ENCODE results near the gene RNF222.

Gene RNF222

GRCh38 chr17:8421571-8421970 is 23.9 kb upstream of the RNF222 start:
- no peak for DNase-seq
- H3K36me3 Mint-ChIP-seq, result peaks cover 1 to 3% of the 10 kb centered on the region in 2 donors
- no peak overlapping the region for H3K27ac Mint-ChIP-seq
- H3K4me1 Mint-ChIP-seq, result no peaks in the 10 kb centered on the region
- H3K27me3 Mint-ChIP-seq, result peaks cover 51 to 62% of the 10 kb centered on the region in 2 donors
- no peak overlapping the region for H3K4me3 Mint-ChIP-seq
- no peak for ATAC-seq (replicated peaks)
- no peaks in the 10 kb centered on the region for H3K9me3 Mint-ChIP-seq

GRCh38 chr17:8420041-8420934 is 22.7 kb upstream of the RNF222 start:
- ATAC-seq (replicated peaks) (peak; percentile 54 to 58), DNase-seq (no peak)
- H3K9me3 Mint-ChIP-seq, result no peaks in the 10 kb centered on the region
- no peak overlapping the region for H3K4me3 Mint-ChIP-seq
- H3K27me3 Mint-ChIP-seq, result peaks cover 55 to 72% of the 10 kb centered on the region in 2 donors
- no peak overlapping the region for H3K27ac Mint-ChIP-seq
- H3K36me3 Mint-ChIP-seq, result peaks cover 1 to 3% of the 10 kb centered on the region in 2 donors
- no peaks in the 10 kb centered on the region for H3K4me1 Mint-ChIP-seq

- Mint-ChIP-seq H3K4me3 (no peak overlapping the region), H3K9me3 (no peaks in the 10 kb centered on the region), H3K27ac (no peak overlapping the region), H3K27me3 (peaks cover 51 to 75% of the 10 kb centered on the region in 2 donors), H3K36me3 (peaks cover 1 to 3% of the 10 kb centered on the region in 2 donors), H3K4me1 (no peaks in the 10 kb centered on the region)
- ATAC-seq (replicated peaks), result no peak
- no peak for DNase-seq
Observed at GRCh38 chr17:8419305-8419704, 21.7 kb upstream of the RNF222 start.

GRCh38 chr17:8418471-8418870 is 20.8 kb upstream of the RNF222 start:
- DNase-seq (no peak), ATAC-seq (replicated peaks) (no peak)
- no peaks in the 10 kb centered on the region for H3K4me1 Mint-ChIP-seq
- no peaks in the 10 kb centered on the region for H3K9me3 Mint-ChIP-seq
- H3K36me3 Mint-ChIP-seq, result peaks cover 1 to 3% of the 10 kb centered on the region in 2 donors
- peaks cover 49 to 75% of the 10 kb centered on the region in 2 donors for H3K27me3 Mint-ChIP-seq
- H3K4me3 Mint-ChIP-seq, result no peak overlapping the region
- no peak overlapping the region for H3K27ac Mint-ChIP-seq

DNA sequence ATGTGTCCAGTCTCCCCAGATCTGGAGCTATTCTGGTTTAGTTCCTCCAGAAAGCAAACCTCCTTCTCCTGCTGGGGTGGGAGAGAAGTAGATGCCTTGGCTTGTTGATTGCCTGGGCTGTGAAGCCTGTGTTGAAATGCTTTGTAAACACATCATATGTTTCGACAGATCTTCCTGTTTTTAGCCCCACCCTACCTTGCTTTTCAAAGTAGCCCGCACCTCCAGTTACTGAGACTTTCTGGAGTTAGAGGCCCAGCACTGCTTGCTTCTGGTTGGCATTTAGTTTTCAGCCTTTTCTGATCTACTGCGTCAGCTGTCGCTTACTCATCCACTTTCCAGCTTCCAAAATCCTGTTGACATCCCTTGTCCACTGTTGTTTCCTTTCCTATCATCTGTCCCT is 20.2 kb upstream of the RNF222 start:
- Mint-ChIP-seq H3K4me1 (no peaks in the 10 kb centered on the region), H3K4me3 (no peak overlapping the region), H3K36me3 (peaks cover 1 to 3% of the 10 kb centered on the region in 2 donors), H3K27ac (no peak overlapping the region), H3K9me3 (no peaks in the 10 kb centered on the region), H3K27me3 (peaks cover 43 to 74% of the 10 kb centered on the region in 2 donors)
- no peak for DNase-seq
- ATAC-seq (replicated peaks), result no peak

- ATAC-seq (replicated peaks), result no peak
- no peaks in the 10 kb centered on the region for H3K9me3 Mint-ChIP-seq
- H3K27me3 Mint-ChIP-seq, result peaks cover 35 to 50% of the 10 kb centered on the region in 2 donors
- no peak overlapping the region for H3K4me3 Mint-ChIP-seq
- no peak for DNase-seq
- H3K27ac Mint-ChIP-seq, result no peak overlapping the region
- peaks cover 6 to 8% of the 10 kb centered on the region in 2 donors for H3K4me1 Mint-ChIP-seq
- peaks cover 1 to 3% of the 10 kb centered on the region in 2 donors for H3K36me3 Mint-ChIP-seq
Observed at GRCh38 chr17:8413938-8414337, 16.3 kb upstream of the RNF222 start.

DNA sequence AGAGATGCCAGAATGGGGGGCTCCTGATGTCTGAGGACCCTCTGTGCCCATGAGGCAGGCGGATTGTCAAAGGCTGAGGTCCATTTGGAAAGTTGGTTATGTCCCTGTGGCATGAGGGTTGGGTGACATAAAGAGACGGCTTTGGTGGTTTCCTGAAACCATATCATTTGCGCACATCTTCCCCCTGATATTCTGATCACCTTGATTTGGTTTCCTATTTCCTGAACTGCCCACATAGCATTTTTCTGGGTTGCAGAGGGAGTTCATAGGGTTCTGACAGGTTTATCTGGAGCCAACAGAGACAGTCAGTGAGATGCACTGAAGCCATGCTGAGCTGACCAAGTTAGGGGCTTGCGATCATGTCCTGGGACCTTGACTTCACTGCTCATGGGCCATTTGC is 15.7 kb upstream of the RNF222 start:
- ATAC-seq (replicated peaks), result no peak
- no peak for DNase-seq
- H3K4me3 Mint-ChIP-seq, result no peak overlapping the region
- H3K36me3 Mint-ChIP-seq, result peaks cover 1 to 3% of the 10 kb centered on the region in 2 donors
- no peaks in the 10 kb centered on the region for H3K9me3 Mint-ChIP-seq
- H3K27me3 Mint-ChIP-seq, result peaks cover 32 to 46% of the 10 kb centered on the region in 2 donors
- H3K27ac Mint-ChIP-seq, result no peak overlapping the region
- H3K4me1 Mint-ChIP-seq, result peaks cover 6 to 8% of the 10 kb centered on the region in 2 donors

- DNase-seq (no peak), ATAC-seq (replicated peaks) (no peak)
- H3K4me1 Mint-ChIP-seq, result peaks cover 6 to 8% of the 10 kb centered on the region in 2 donors
- H3K4me3 Mint-ChIP-seq, result no peak overlapping the region
- H3K27me3 Mint-ChIP-seq, result peaks cover 24 to 41% of the 10 kb centered on the region in 2 donors
- no peak overlapping the region for H3K27ac Mint-ChIP-seq
- no peaks in the 10 kb centered on the region for H3K9me3 Mint-ChIP-seq
- no peaks in the 10 kb centered on the region for H3K36me3 Mint-ChIP-seq
Observed at GRCh38 chr17:8412089-8412488, 14.5 kb upstream of the RNF222 start.

DNA sequence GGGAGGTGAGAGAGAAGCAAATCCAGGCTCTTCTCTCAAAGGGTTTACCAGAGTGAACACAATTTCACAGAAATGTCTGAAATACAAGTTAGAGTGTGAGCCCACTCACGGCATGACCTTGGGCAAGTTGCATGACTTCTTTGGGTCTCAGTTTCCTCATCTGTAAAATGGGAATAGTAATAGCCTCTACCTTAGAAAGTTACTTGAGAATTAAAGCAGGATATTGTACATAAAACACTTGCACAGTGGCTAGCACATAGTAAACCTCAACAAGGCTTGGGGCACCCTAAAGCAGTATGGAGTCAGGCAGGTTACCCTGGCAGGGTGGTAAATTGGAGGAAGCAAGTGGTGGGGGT is 13.2 kb upstream of the RNF222 start:
- ATAC-seq (replicated peaks) (no peak), DNase-seq (no peak)
- H3K9me3 Mint-ChIP-seq, result no peaks in the 10 kb centered on the region
- peaks cover 6 to 8% of the 10 kb centered on the region in 2 donors for H3K4me1 Mint-ChIP-seq
- H3K4me3 Mint-ChIP-seq, result no peak overlapping the region
- no peak overlapping the region for H3K27ac Mint-ChIP-seq
- H3K27me3 Mint-ChIP-seq, result peaks cover 19 to 36% of the 10 kb centered on the region in 2 donors
- no peaks in the 10 kb centered on the region for H3K36me3 Mint-ChIP-seq

GRCh38 chr17:8409966-8410882 is 12.6 kb upstream of the RNF222 start:
- DNase-seq (peak; percentile 42), ATAC-seq (replicated peaks) (peak; percentile 77 to 81)
- peak overlapping the region in 1 of 2 donors; percentile 31 for H3K4me3 Mint-ChIP-seq
- peaks cover 18 to 31% of the 10 kb centered on the region in 2 donors for H3K27me3 Mint-ChIP-seq
- H3K4me1 Mint-ChIP-seq, result peaks cover 6 to 8% of the 10 kb centered on the region in 2 donors
- no peaks in the 10 kb centered on the region for H3K9me3 Mint-ChIP-seq
- no peak overlapping the region for H3K27ac Mint-ChIP-seq
- H3K36me3 Mint-ChIP-seq, result no peaks in the 10 kb centered on the region

- DNase-seq, result no peak
- Mint-ChIP-seq H3K4me3 (no peak overlapping the region), H3K9me3 (no peaks in the 10 kb centered on the region), H3K4me1 (peaks cover 6 to 8% of the 10 kb centered on the region in 2 donors), H3K36me3 (no peaks in the 10 kb centered on the region), H3K27me3 (peaks cover 18 to 25% of the 10 kb centered on the region in 2 donors), H3K27ac (peak overlapping the region; percentile 44)
- no peak for ATAC-seq (replicated peaks)
Observed at GRCh38 chr17:8408371-8408770, 10.7 kb upstream of the RNF222 start.

GRCh38 chr17:8406174-8406573 is 8.5 kb upstream of the RNF222 start:
- no peak overlapping the region for H3K4me3 Mint-ChIP-seq
- no peaks in the 10 kb centered on the region for H3K36me3 Mint-ChIP-seq
- peaks cover 6 to 8% of the 10 kb centered on the region in 2 donors for H3K4me1 Mint-ChIP-seq
- no peak for DNase-seq
- H3K27ac Mint-ChIP-seq, result no peak overlapping the region
- no peak for ATAC-seq (replicated peaks)
- no peaks in the 10 kb centered on the region for H3K9me3 Mint-ChIP-seq
- peaks cover 27 to 32% of the 10 kb centered on the region in 2 donors for H3K27me3 Mint-ChIP-seq

GRCh38 chr17:8405499-8406016 is 7.9 kb upstream of the RNF222 start:
- H3K9me3 Mint-ChIP-seq, result no peaks in the 10 kb centered on the region
- DNase-seq (no peak), ATAC-seq (replicated peaks) (no peak)
- peaks cover 28 to 33% of the 10 kb centered on the region in 2 donors for H3K27me3 Mint-ChIP-seq
- H3K4me1 Mint-ChIP-seq, result peaks cover 6 to 8% of the 10 kb centered on the region in 2 donors
- H3K4me3 Mint-ChIP-seq, result no peak overlapping the region
- no peak overlapping the region for H3K27ac Mint-ChIP-seq
- H3K36me3 Mint-ChIP-seq, result no peaks in the 10 kb centered on the region

- ATAC-seq (replicated peaks) (no peak), DNase-seq (no peak)
- Mint-ChIP-seq H3K9me3 (no peaks in the 10 kb centered on the region), H3K36me3 (no peaks in the 10 kb centered on the region), H3K27ac (no peak overlapping the region), H3K4me1 (no peaks in the 10 kb centered on the region), H3K27me3 (peaks cover 26 to 31% of the 10 kb centered on the region in 2 donors), H3K4me3 (no peak overlapping the region)
Observed at GRCh38 chr17:8402921-8403536, 5.4 kb upstream of the RNF222 start.

All from stimulated activated naive B cell treated with anti-CD40 and anti-IgM and Interleukin-4, amounts not matched to agents 10 μg/mL and 1 μg/mL and 100 μg/mL, for 72 hours (primary cell).